ENCODE measurements around the gene SLC30A9. TPM values are rescaled to one million over a fixed set of nuclear protein-coding genes. Genes with fewer than 3 reads are reported as not detected.

SLC30A9 gene
- total RNA-seq, 1 donor from 2014 or later, result 50.3 TPM

- Histone ChIP-seq H3K4me1 (no peaks in the 10 kb centered on the region), H3K4me3 (no peak overlapping the region), H3K36me3 (no peaks in the 10 kb centered on the region), H3K9me3 (no peaks in the 10 kb centered on the region), H3K27me3 (no peaks in the 10 kb centered on the region), H3K27ac (no peak overlapping the region)
- TF ChIP-seq POLR2A (IDR thresholded peaks at IDR 0.05) (no peak), POLR2AphosphoS5 (IDR thresholded peaks at IDR 0.05; ENCODE audit: insufficient read depth in 1 of 2, low read depth in 1 of 2) (no peak), CTCF (IDR thresholded peaks at IDR 0.05) (no peak)
- intact Hi-C loops (cut with DNase I), result no loop called here
- no peak for DNase-seq (ENCODE audit: extremely low spot score in 2 of 2)
These were observed 129.6 kb downstream of the SLC30A9 start for GRCh38 chr4:42119886-42120285.

- Histone ChIP-seq H3K27ac (no peak overlapping the region), H3K27me3 (no peaks in the 10 kb centered on the region), H3K9me3 (no peaks in the 10 kb centered on the region), H3K4me3 (no peak overlapping the region), H3K4me1 (no peaks in the 10 kb centered on the region), H3K36me3 (no peaks in the 10 kb centered on the region)
- intact Hi-C loops (cut with DNase I), result no loop called here
- no peak for DNase-seq (ENCODE audit: extremely low spot score in 2 of 2)
- TF ChIP-seq CTCF (IDR thresholded peaks at IDR 0.05) (no peak), POLR2AphosphoS5 (IDR thresholded peaks at IDR 0.05; ENCODE audit: insufficient read depth in 1 of 2, low read depth in 1 of 2) (no peak), POLR2A (IDR thresholded peaks at IDR 0.05) (no peak)
These were observed 131.9 kb downstream of the SLC30A9 start for GRCh38 chr4:42122237-42122636.

- TF ChIP-seq POLR2A (IDR thresholded peaks at IDR 0.05) (no peak), POLR2AphosphoS5 (IDR thresholded peaks at IDR 0.05; ENCODE audit: insufficient read depth in 1 of 2, low read depth in 1 of 2) (no peak), CTCF (IDR thresholded peaks at IDR 0.05) (no peak)
- DNase-seq (ENCODE audit: extremely low spot score in 2 of 2), result no peak
- Histone ChIP-seq H3K9me3 (no peaks in the 10 kb centered on the region), H3K4me3 (no peak overlapping the region), H3K36me3 (no peaks in the 10 kb centered on the region), H3K4me1 (no peaks in the 10 kb centered on the region), H3K27ac (no peak overlapping the region), H3K27me3 (no peaks in the 10 kb centered on the region)
- intact Hi-C loops (cut with DNase I), result no loop called here
These were observed 132.8 kb downstream of the SLC30A9 start for GRCh38 chr4:42123071-42123644.

- Histone ChIP-seq H3K27ac (no peak overlapping the region), H3K27me3 (no peaks in the 10 kb centered on the region), H3K36me3 (no peaks in the 10 kb centered on the region), H3K4me3 (no peak overlapping the region), H3K9me3 (no peaks in the 10 kb centered on the region), H3K4me1 (no peaks in the 10 kb centered on the region)
- TF ChIP-seq POLR2A (IDR thresholded peaks at IDR 0.05), result no peak
- no peak for TF ChIP-seq CTCF (IDR thresholded peaks at IDR 0.05)
- no peak for TF ChIP-seq POLR2AphosphoS5 (IDR thresholded peaks at IDR 0.05; ENCODE audit: insufficient read depth in 1 of 2, low read depth in 1 of 2)
- intact Hi-C loops (cut with DNase I), result no loop called here
- no peak for DNase-seq (ENCODE audit: extremely low spot score in 2 of 2)
These were observed 141.8 kb downstream of the SLC30A9 start for GRCh38 chr4:42132099-42132498.

- Histone ChIP-seq H3K27me3 (no peaks in the 10 kb centered on the region), H3K4me3 (no peak overlapping the region), H3K27ac (no peak overlapping the region), H3K4me1 (no peaks in the 10 kb centered on the region), H3K9me3 (no peaks in the 10 kb centered on the region), H3K36me3 (no peaks in the 10 kb centered on the region)
- intact Hi-C loops (cut with DNase I), result no loop called here
- no peak for DNase-seq (ENCODE audit: extremely low spot score in 2 of 2)
- TF ChIP-seq POLR2A (IDR thresholded peaks at IDR 0.05), result no peak
- no peak for TF ChIP-seq CTCF (IDR thresholded peaks at IDR 0.05)
- no peak for TF ChIP-seq POLR2AphosphoS5 (IDR thresholded peaks at IDR 0.05; ENCODE audit: insufficient read depth in 1 of 2, low read depth in 1 of 2)
These were observed 142.7 kb downstream of the SLC30A9 start for GRCh38 chr4:42133006-42133405.
